ENCODE data around the gene SLC35E2B. TPM values are rescaled to one million over a fixed set of nuclear protein-coding genes. Genes with fewer than 3 reads are reported as not detected.

The SLC35E2B gene
- polyA plus RNA-seq, 1 donor from 2014 or later, result 41.0 TPM

GRCh38 chr1:1620433-1621139, 72.0 kb downstream of the SLC35E2B start:
- Mint-ChIP-seq H3K27me3 (no peaks in the 10 kb centered on the region), H3K4me3 (peak overlapping the region in 1 of 4 donors; percentile 53), H3K27ac (peak overlapping the region in 1 of 3 donors; percentile 70), H3K36me3 (no peaks in the 10 kb centered on the region), H3K4me1 (peaks cover 0 to 6% (median 2%) of the 10 kb centered on the region in 3 donors), H3K9me3 (no peaks in the 10 kb centered on the region)

GRCh38 chr1:1619917-1620361, 72.7 kb downstream of the SLC35E2B start:
- H3K4me1 Mint-ChIP-seq, result peaks cover 2 to 6% (median 3%) of the 10 kb centered on the region in 3 donors
- H3K27ac Mint-ChIP-seq, result peak overlapping the region in 1 of 3 donors; percentile 70
- H3K4me3 Mint-ChIP-seq, result peak overlapping the region in 1 of 4 donors; percentile 53
- H3K27me3 Mint-ChIP-seq, result no peaks in the 10 kb centered on the region
- no peaks in the 10 kb centered on the region for H3K9me3 Mint-ChIP-seq
- H3K36me3 Mint-ChIP-seq, result no peaks in the 10 kb centered on the region

GRCh38 chr1:1618396-1619068, 74.1 kb downstream of the SLC35E2B start:
- Mint-ChIP-seq H3K27ac (peak overlapping the region in 2 of 3 donors; percentile 19 to 71), H3K4me3 (no peak overlapping the region), H3K4me1 (peaks cover 6 to 15% (median 14%) of the 10 kb centered on the region in 3 donors)

GRCh38 chr1:1617925-1618324, 74.7 kb downstream of the SLC35E2B start:
- Mint-ChIP-seq H3K4me3 (peak overlapping the region in 3 of 4 donors; percentile 55 to 92 (median 82)), H3K27me3 (no peaks in the 10 kb centered on the region), H3K4me1 (peaks cover 6 to 15% (median 15%) of the 10 kb centered on the region in 3 donors), H3K27ac (peak overlapping the region in 1 of 3 donors; percentile 94), H3K9me3 (no peaks in the 10 kb centered on the region), H3K36me3 (no peaks in the 10 kb centered on the region)

More at GRCh38 chr1:1618396-1619068, 74.1 kb downstream of the SLC35E2B start:
- H3K9me3 Mint-ChIP-seq, result no peaks in the 10 kb centered on the region
- no peaks in the 10 kb centered on the region for H3K36me3 Mint-ChIP-seq
- H3K27me3 Mint-ChIP-seq, result no peaks in the 10 kb centered on the region

GRCh38 chr1:1617516-1617915, 75.1 kb downstream of the SLC35E2B start:
- H3K9me3 Mint-ChIP-seq, result no peaks in the 10 kb centered on the region
- no peaks in the 10 kb centered on the region for H3K27me3 Mint-ChIP-seq
- H3K4me1 Mint-ChIP-seq, result peaks cover 3 to 15% (median 14%) of the 10 kb centered on the region in 3 donors
- H3K4me3 Mint-ChIP-seq, result peak overlapping the region; percentile 81 to 92 (median 82)
- H3K36me3 Mint-ChIP-seq, result no peaks in the 10 kb centered on the region
- H3K27ac Mint-ChIP-seq, result peak overlapping the region in 2 of 3 donors; percentile 90 to 94

GRCh38 chr1:1616838-1617237, 75.8 kb downstream of the SLC35E2B start:
- Mint-ChIP-seq H3K27ac (peak overlapping the region in 2 of 3 donors; percentile 90 to 94), H3K36me3 (no peaks in the 10 kb centered on the region), H3K27me3 (no peaks in the 10 kb centered on the region), H3K4me1 (peaks cover 7 to 16% (median 15%) of the 10 kb centered on the region in 3 donors), H3K4me3 (peak overlapping the region; percentile 81 to 92 (median 82)), H3K9me3 (no peaks in the 10 kb centered on the region)

GRCh38 chr1:1616045-1616790, 76.4 kb downstream of the SLC35E2B start:
- Mint-ChIP-seq H3K9me3 (no peaks in the 10 kb centered on the region), H3K4me1 (peaks cover 7 to 16% (median 15%) of the 10 kb centered on the region in 3 donors), H3K27me3 (no peaks in the 10 kb centered on the region), H3K4me3 (peak overlapping the region; percentile 81 to 92 (median 82)), H3K36me3 (peaks cover under 1% of the 10 kb centered on the region), H3K27ac (peak overlapping the region in 1 of 3 donors; percentile 94)

GRCh38 chr1:1615256-1616044, 77.1 kb downstream of the SLC35E2B start, which contains the start of gene MIB2:
MIB2 (plus strand) TSS chr1:1615500; CDS start chr1:1623453, 7,953 bp downstream.
- peaks cover 8 to 19% (median 16%) of the 10 kb centered on the region in 3 donors for H3K4me1 Mint-ChIP-seq
- peak within 1 kb of the TSS; percentile 96 to 100 (median 97) for H3K27ac Mint-ChIP-seq
- H3K27me3 Mint-ChIP-seq, result no peaks in the 10 kb centered on the region
- no peaks in the 10 kb centered on the region for H3K9me3 Mint-ChIP-seq
- H3K36me3 Mint-ChIP-seq, result peaks cover 2% of the 10 kb centered on the region
- peak within 1 kb of the TSS; percentile 90 to 99 (median 96) for H3K4me3 Mint-ChIP-seq

- peaks cover 8 to 19% (median 16%) of the 10 kb centered on the region in 3 donors for H3K4me1 Mint-ChIP-seq
- H3K4me3 Mint-ChIP-seq, result peak overlapping the region; percentile 90 to 99 (median 96)
- H3K9me3 Mint-ChIP-seq, result no peaks in the 10 kb centered on the region
- H3K36me3 Mint-ChIP-seq, result peaks cover 2% of the 10 kb centered on the region
- no peaks in the 10 kb centered on the region for H3K27me3 Mint-ChIP-seq
- peak overlapping the region; percentile 96 to 100 (median 97) for H3K27ac Mint-ChIP-seq
These were observed 77.7 kb downstream of the SLC35E2B start for GRCh38 chr1:1614954-1615255.

GRCh38 chr1:1614204-1614953, 78.2 kb downstream of the SLC35E2B start:
- H3K36me3 Mint-ChIP-seq, result peaks cover 2% of the 10 kb centered on the region
- H3K27ac Mint-ChIP-seq, result peak overlapping the region; percentile 96 to 100 (median 97)
- H3K27me3 Mint-ChIP-seq, result no peaks in the 10 kb centered on the region
- peaks cover 8 to 19% (median 16%) of the 10 kb centered on the region in 3 donors for H3K4me1 Mint-ChIP-seq
- H3K4me3 Mint-ChIP-seq, result peak overlapping the region; percentile 90 to 99 (median 96)
- no peaks in the 10 kb centered on the region for H3K9me3 Mint-ChIP-seq

GRCh38 chr1:1613509-1614082, 79.0 kb downstream of the SLC35E2B start:
- Mint-ChIP-seq H3K36me3 (peaks cover 2% of the 10 kb centered on the region), H3K27me3 (no peaks in the 10 kb centered on the region), H3K4me1 (peaks cover 8 to 19% (median 16%) of the 10 kb centered on the region in 3 donors), H3K4me3 (peak overlapping the region in 2 of 4 donors; percentile 44 to 99), H3K9me3 (no peaks in the 10 kb centered on the region), H3K27ac (peak overlapping the region in 2 of 3 donors; percentile 97 to 100)

- no peaks in the 10 kb centered on the region for H3K27me3 Mint-ChIP-seq
- H3K4me3 Mint-ChIP-seq, result peak overlapping the region in 1 of 4 donors; percentile 63
- peak overlapping the region in 1 of 3 donors; percentile 14 for H3K27ac Mint-ChIP-seq
- H3K9me3 Mint-ChIP-seq, result no peaks in the 10 kb centered on the region
- peaks cover 15 to 22% (median 17%) of the 10 kb centered on the region in 3 donors for H3K4me1 Mint-ChIP-seq
- peaks cover 2% of the 10 kb centered on the region for H3K36me3 Mint-ChIP-seq
These were observed 80.5 kb downstream of the SLC35E2B start for GRCh38 chr1:1612104-1612400.

GRCh38 chr1:1610796-1611195, 81.8 kb downstream of the SLC35E2B start:
- Mint-ChIP-seq H3K4me1 (peaks cover 18 to 25% (median 20%) of the 10 kb centered on the region in 3 donors), H3K36me3 (peaks cover 2% of the 10 kb centered on the region), H3K27me3 (no peaks in the 10 kb centered on the region), H3K4me3 (peak overlapping the region in 1 of 4 donors; percentile 58), H3K27ac (no peak overlapping the region), H3K9me3 (no peaks in the 10 kb centered on the region)
